ENCODE results near the gene USP2. TPM values are rescaled to one million over a fixed set of nuclear protein-coding genes. Genes with fewer than 3 reads are reported as not detected.

The USP2 gene
- total and polyA plus RNA-seq, 2 of the 8 experiments (the other 6 are each of a cell fraction or from before 2014, with no cell fraction given), result 2.2 to 6.9 TPM

DNA sequence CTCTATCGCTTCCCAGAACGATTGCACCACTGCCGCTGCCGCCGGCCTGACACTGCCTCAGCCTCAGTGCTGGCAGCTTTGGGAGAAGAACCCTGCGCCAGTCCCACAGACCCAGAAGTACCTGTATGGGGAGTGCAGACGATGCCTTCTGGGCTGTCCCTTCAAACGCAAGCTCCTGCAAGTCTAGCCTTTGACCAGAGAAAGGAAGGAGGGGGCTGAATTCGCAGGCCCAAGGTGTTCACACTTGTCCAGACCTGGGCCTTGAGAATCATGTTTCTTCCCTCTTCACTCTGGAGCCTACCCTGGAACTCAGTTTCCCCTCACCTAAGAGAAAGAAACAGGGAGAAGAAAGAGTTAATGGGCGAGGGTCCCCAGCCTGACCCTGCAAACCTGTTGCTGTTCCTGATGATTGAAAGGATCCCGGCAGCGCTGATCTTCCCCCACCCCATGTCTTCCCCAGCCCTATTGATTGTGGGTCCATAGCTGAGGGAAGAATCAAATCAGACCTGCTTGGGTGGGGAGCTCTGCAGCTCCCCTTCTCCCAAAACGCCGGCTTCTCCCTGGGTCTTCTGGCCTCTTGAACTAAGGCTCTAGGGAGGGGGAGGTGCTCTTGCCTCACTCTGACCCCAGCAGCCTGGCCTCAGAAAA is 63.8 kb downstream of the USP2 start:
- Histone ChIP-seq H3K18ac (ENCODE audit: extremely low read depth, low read length) (peak overlapping the region; percentile 27; the same call in 1 of the 2 replicates), H4K8ac (ENCODE audit: extremely low read depth, insufficient read depth, low read length) (0 out of 2 replicates have a peak overlapping the region, but pooled peaks have one; percentile 20), H3K14ac (ENCODE audit: insufficient read length) (no peak overlapping the region), H3K4me2 (ENCODE audit: insufficient read depth in 1 of 2, low read depth in 2 of 2, low read length in 2 of 2) (peak overlapping the region; percentile 84 to 97), H3K4me1 (replicated peaks in 1 of 4; ENCODE audit: control insufficient read depth in 3 of 4, insufficient read depth in 4 of 4, low read length in 3 of 4) (peaks cover 11 to 53% (median 48%) of the 10 kb centered on the region in 4 experiments), H3K27ac (ENCODE audit: low read depth, low read length) (no peak overlapping the region), H2BK5ac (ENCODE audit: low read depth, low read length) (peak overlapping the region; percentile 91; the same call in 1 of the 2 replicates), H3K36me3 (ENCODE audit: control insufficient read depth in 2 of 4, insufficient read depth in 4 of 4, low read length in 3 of 4) (no peaks in the 10 kb centered on the region), H3K9ac (replicated peaks in 1 of 4; ENCODE audit: extremely low read depth in 1 of 4, low read depth in 3 of 4, low read length in 3 of 4) (no peak overlapping the region), H2BK12ac (ENCODE audit: low read depth, low read length) (peak overlapping the region; percentile 98; the same call in 1 of the 2 replicates), H4K5ac (ENCODE audit: insufficient read length, low read depth, low read length) (no peak overlapping the region), H4K20me1 (replicated peaks in 1 of 2; ENCODE audit: control insufficient read depth in 1 of 2, insufficient read depth in 2 of 2, low read length in 2 of 2) (peaks cover 2% of the 10 kb centered on the region in 2 experiments), H3K23ac (ENCODE audit: insufficient read length) (no peak overlapping the region), H2BK120ac (replicated peaks; ENCODE audit: low read depth, low read length) (no peak overlapping the region), H2AFZ (ENCODE audit: low read length) (no peak overlapping the region), H4K91ac (replicated peaks; ENCODE audit: insufficient read length, low read length) (peak overlapping the region; percentile 38), H3K56ac (replicated peaks; ENCODE audit: insufficient read length, low read depth, low read length) (no peak overlapping the region), H3K4me3 (ENCODE audit: extremely low read depth in 1 of 4, insufficient read depth in 2 of 4, low read depth in 3 of 4, low read length in 4 of 4) (peak overlapping the region; percentile 17 to 77 (median 44); a peak in 5 of 8 replicates), H3K79me2 (ENCODE audit: control insufficient read depth in 1 of 2, insufficient read depth in 2 of 2, low read length in 2 of 2) (no peaks in the 10 kb centered on the region), H3K9me3 (ENCODE audit: insufficient read depth in 2 of 2, low read depth in 1 of 2, low read length in 1 of 2) (no peaks in the 10 kb centered on the region), H2AK5ac (ENCODE audit: low read depth, low read length) (no peak overlapping the region), H3K23me2 (ENCODE audit: low read depth, low read length) (peaks cover 33% of the 10 kb centered on the region), H3K4ac (replicated peaks; ENCODE audit: insufficient read length, low read depth, low read length) (no peak overlapping the region), H3K79me1 (ENCODE audit: low read depth, low read length) (no peaks in the 10 kb centered on the region), H2BK20ac (ENCODE audit: low read length) (peak overlapping the region; percentile 68; the same call in 1 of the 2 replicates), H2BK15ac (ENCODE audit: low read length) (no peak overlapping the region), H3K27me3 (replicated peaks in 1 of 4; ENCODE audit: control insufficient read depth in 3 of 4, extremely low read depth in 1 of 4, insufficient read depth in 3 of 4, low read length in 3 of 4) (peaks cover 5 to 46% (median 36%) of the 10 kb centered on the region in 4 experiments)
- POLR2A ChIA-PET (ENCODE audit: partially characterized antibody), result interaction anchor here (0.6 to 5.4 kb wide), 14 partner anchors 10 to 298 kb away, joined by 3 to 44 read pairs (median 4); partner anchors contain the start of genes C1QTNF5, HINFP, HMBS and RNF26
- no peak for FAIRE-seq
- 33% methylated on average over 14 of the region's 14 CpGs; no CpG with 5 or more reads in 1 of the 2 experiments for WGBS, 2 experiments (ENCODE audit: extremely low coverage in 1 of 2, insufficient coverage in 1 of 2, insufficient read length in 1 of 2, insufficient replicate concordance in 2 of 2, low coverage in 1 of 2, low lambda C conversion rate in 2 of 2, missing lambda C conversion rate in 1 of 2)
- CTCF ChIA-PET (ENCODE audit: partially characterized antibody), result interaction anchor here (0.7 to 16.8 kb wide), 9 partner anchors 10 to 224 kb away, joined by 3 to 415 read pairs (median 4); partner anchors contain the start of genes C1QTNF5, MFRP, RNF26 and USP2
- TF ChIP-seq, protein P1, sequence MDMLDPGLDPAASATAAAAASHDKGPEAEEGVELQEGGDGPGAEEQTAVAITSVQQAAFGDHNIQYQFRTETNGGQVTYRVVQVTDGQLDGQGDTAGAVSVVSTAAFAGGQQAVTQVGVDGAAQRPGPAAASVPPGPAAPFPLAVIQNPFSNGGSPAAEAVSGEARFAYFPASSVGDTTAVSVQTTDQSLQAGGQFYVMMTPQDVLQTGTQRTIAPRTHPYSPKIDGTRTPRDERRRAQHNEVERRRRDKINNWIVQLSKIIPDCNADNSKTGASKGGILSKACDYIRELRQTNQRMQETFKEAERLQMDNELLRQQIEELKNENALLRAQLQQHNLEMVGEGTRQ (IDR thresholded peaks at IDR 0.05; ENCODE audit: low read length), result no peak
- no peak for TF ChIP-seq RBBP5 (IDR thresholded peaks at IDR 0.05; ENCODE audit: borderline replicate concordance, low read depth, low read length)
- peak; percentile 41; the same call in 1 of the 2 replicates for TF ChIP-seq CEBPB (IDR thresholded peaks at IDR 0.05; ENCODE audit: low read depth, low read length)
- peak; percentile 70 for TF ChIP-seq SAP30 (IDR thresholded peaks at IDR 0.05; ENCODE audit: insufficient read depth, insufficient replicate concordance, low read length)
- no peak for DNase-seq (ENCODE audit: low read depth in 1 of 2, low spot score in 2 of 2)
